HuH-7.5 (cell line): ENCODE measurements around the gene OR4A16.

Experiments
- DNase-seq: peaks from one replicate; pipeline ENCODE4 v3.0.0; 2011; ENCODE audit warnings: low spot score

The OR4A16 gene, protein sequence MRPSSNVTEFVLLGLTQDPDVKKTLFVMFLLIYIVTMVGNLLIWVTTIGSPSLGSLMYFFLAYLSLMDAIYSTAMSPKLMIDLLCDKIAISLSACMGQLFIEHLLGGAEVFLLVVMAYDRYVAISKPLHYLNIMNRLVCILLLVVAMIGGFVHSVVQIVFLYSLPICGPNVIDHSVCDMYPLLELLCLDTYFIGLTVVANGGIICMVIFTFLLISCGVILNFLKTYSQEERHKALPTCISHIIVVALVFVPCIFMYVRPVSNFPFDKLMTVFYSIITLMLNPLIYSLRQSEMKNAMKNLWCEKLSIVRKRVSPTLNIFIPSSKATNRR

GRCh38 chr11:55342901-55343300, at the start of gene OR4A16:
Gene OR4A16 (plus strand): TSS chr11:55343201. CDS start chr11:55343201, 0 bp downstream.
- DNase-seq: no peak

GRCh38 chr11:55324500-55324899, 18.5 kb upstream of the OR4A16 start:
- DNase-seq: no peak

GRCh38 chr11:55345306-55345705, 2.3 kb downstream of the OR4A16 start:
- no peak for DNase-seq

GRCh38 chr11:55349032-55349431, 6.0 kb downstream of the OR4A16 start:
- no peak for DNase-seq

- DNase-seq: no peak
Observed at GRCh38 chr11:55357560-55358184, 14.7 kb downstream of the OR4A16 start.

GRCh38 chr11:55367674-55368073, 24.7 kb downstream of the OR4A16 start, which contains the start of gene OR4A15:
Gene OR4A15 (plus strand): TSS chr11:55367974. CDS start chr11:55367974, 0 bp downstream.
- DNase-seq: no peak
